Glutamatergic neuron (in vitro differentiated cells): ENCODE data around the gene DPF1. TPM values are rescaled to one million over a fixed set of nuclear protein-coding genes. Genes with fewer than 3 reads are reported as not detected.

Experiments used
- DNase-seq: peaks from one replicate; pipeline ENCODE4 v3.0.0; 2022
- H3K27ac Mint-ChIP-seq: one replicate; pipeline ENCODE4 v1.8.0; 2020; ENCODE audit warnings: mild to moderate bottlenecking, mixed read lengths, inconsistent platforms; ENCODE audit not compliant: unreplicated experiment
- H3K27me3 Mint-ChIP-seq: one replicate; pipeline ENCODE4 v1.8.0; 2020; ENCODE audit warnings: mild to moderate bottlenecking, moderate library complexity, mixed read lengths, inconsistent platforms; ENCODE audit not compliant: unreplicated experiment
- H3K36me3 Mint-ChIP-seq: one replicate; pipeline ENCODE4 v1.8.0; 2020; ENCODE audit warnings: mild to moderate bottlenecking, mixed read lengths, inconsistent platforms; ENCODE audit not compliant: unreplicated experiment
- H3K4me1 Mint-ChIP-seq: one replicate; pipeline ENCODE4 v1.8.0; 2020; ENCODE audit warnings: mild to moderate bottlenecking, low read depth, mixed read lengths, inconsistent platforms; ENCODE audit not compliant: unreplicated experiment
- H3K4me3 Mint-ChIP-seq: one replicate; pipeline ENCODE4 v1.8.0; 2020; ENCODE audit warnings: mild to moderate bottlenecking, mixed read lengths, inconsistent platforms; ENCODE audit not compliant: unreplicated experiment
- H3K9me3 Mint-ChIP-seq: one replicate; pipeline ENCODE4 v1.8.0; 2020; ENCODE audit warnings: mild to moderate bottlenecking, moderate library complexity, mixed read lengths, inconsistent platforms; ENCODE audit not compliant: unreplicated experiment
- CTCF ChIP-seq: fragments of 200-600 bp; sonication (generic); IDR thresholded peaks from one replicate; pipeline ENCODE4 v1.5.0; 2021; ENCODE audit not compliant: partially characterized antibody, unreplicated experiment
- total RNA-seq: library from RNA; stranded (reverse); fragmentation: NEBNext Ultra II Directional; extraction: Animal tissue kit (Norgen Biotek cat#: 25700); gene quantifications from one replicate; pipeline ENCODE4 v1.2.1, GENCODE V29; 2021; ENCODE audit not compliant: unreplicated experiment

DPF1 gene
- total RNA-seq, 1 donor from 2014 or later = 33.8 TPM

GRCh38 chr19:38213911-38214625 is 10.0 kb downstream of the DPF1 start:
- Mint-ChIP-seq H3K9me3 (peaks cover 12% of the 10 kb centered on the region), H3K27ac (no peak overlapping the region), H3K27me3 (peaks cover 10% of the 10 kb centered on the region), H3K4me3 (no peak overlapping the region), H3K36me3 (peaks cover 4% of the 10 kb centered on the region), H3K4me1 (peaks cover 7% of the 10 kb centered on the region)
- no peak for TF ChIP-seq CTCF
- DNase-seq = no peak

GRCh38 chr19:38213469-38213868 is 10.6 kb downstream of the DPF1 start:
- no peak for TF ChIP-seq CTCF
- peaks cover 8% of the 10 kb centered on the region for H3K9me3 Mint-ChIP-seq
- peaks cover 7% of the 10 kb centered on the region for H3K4me1 Mint-ChIP-seq
- no peak for DNase-seq
- peaks cover 2% of the 10 kb centered on the region for H3K36me3 Mint-ChIP-seq
- H3K4me3 Mint-ChIP-seq = no peak overlapping the region
- peaks cover 8% of the 10 kb centered on the region for H3K27me3 Mint-ChIP-seq
- H3K27ac Mint-ChIP-seq = no peak overlapping the region

- TF ChIP-seq CTCF = no peak
- Mint-ChIP-seq H3K36me3 (no peaks in the 10 kb centered on the region), H3K27me3 (peaks cover 8% of the 10 kb centered on the region), H3K4me3 (no peak overlapping the region), H3K4me1 (peaks cover 11% of the 10 kb centered on the region), H3K27ac (no peak overlapping the region), H3K9me3 (peaks cover 15% of the 10 kb centered on the region)
- DNase-seq = no peak
Measured at GRCh38 chr19:38211766-38212165, 12.3 kb downstream of the DPF1 start.

GRCh38 chr19:38211151-38211591 is 12.9 kb downstream of the DPF1 start:
- DNase-seq = peak; percentile 40
- Mint-ChIP-seq H3K27ac (no peak overlapping the region), H3K36me3 (no peaks in the 10 kb centered on the region), H3K4me3 (peak overlapping the region; percentile 38), H3K27me3 (peaks cover 8% of the 10 kb centered on the region), H3K4me1 (peaks cover 11% of the 10 kb centered on the region), H3K9me3 (peaks cover 15% of the 10 kb centered on the region)
- TF ChIP-seq CTCF = peak; percentile 46

GRCh38 chr19:38210458-38210987 is 13.5 kb downstream of the DPF1 start:
- H3K36me3 Mint-ChIP-seq = no peaks in the 10 kb centered on the region
- no peak for TF ChIP-seq CTCF
- DNase-seq = peak; percentile 84
- H3K27ac Mint-ChIP-seq = peak overlapping the region; percentile 64
- peaks cover 15% of the 10 kb centered on the region for H3K9me3 Mint-ChIP-seq
- peaks cover 8% of the 10 kb centered on the region for H3K27me3 Mint-ChIP-seq
- H3K4me1 Mint-ChIP-seq = peaks cover 11% of the 10 kb centered on the region
- peak overlapping the region; percentile 90 for H3K4me3 Mint-ChIP-seq
